Endothelial cell of umbilical vein (primary cell): ENCODE data around the gene SERPINA5. TPM values are rescaled to one million over a fixed set of nuclear protein-coding genes. Genes with fewer than 3 reads are reported as not detected.

Experiments
- BruUV-seq: library from RNA; stranded (reverse); fragments of 400-500 nt; replicated peaks from 2 replicates; lab custom pipeline; 2021; lab: Mats Ljungman, UMichigan
- CTCF ChIA-PET: fragments of 300-600, 350-600 bp; sonication (Branson Sonifier 250); formaldehyde crosslinking; loops from one replicate; lab custom pipeline; 2021; ENCODE audit warnings: antibody characterized with exemption, inconsistent platforms; lab: Charles Lee
- POLR2A ChIA-PET: fragments of 300-600, 350-600 bp; sonication (Branson Sonifier 250); formaldehyde crosslinking; loops from one replicate; lab custom pipeline; 2021; ENCODE audit warnings: antibody characterized with exemption, inconsistent platforms; lab: Charles Lee
- DNase-seq: peaks from one replicate; pipeline ENCODE4 v3.0.0-alpha.2; 2011; ENCODE audit warnings: low read depth, low spot score
- FAIRE-seq: peaks from 2 replicates; lab custom pipeline; 2011; peaks lifted over from hg19 to GRCh38; lab: Jason Lieb, UNC
- H2AFZ ChIP-seq: 2 replicates; pipeline ENCODE4 v1.6.0; 2012; ENCODE audit warnings: low read depth, low read length, control low read depth, inconsistent platforms
- H3K27ac ChIP-seq: 2 replicates; pipeline ENCODE4 v1.5.1; 2011; ENCODE audit warnings: low read depth, mild to moderate bottlenecking, control low read depth, low read length, moderate library complexity; ENCODE audit not compliant: insufficient read depth
- H3K27me3 ChIP-seq, 2 experiments: 2 replicates each; pipeline versions ENCODE4 v1.6.0 to v1.6.1; 2011; ENCODE audit warnings: low read length in 2 of 2, mixed read lengths in 1 of 2; ENCODE audit not compliant: control insufficient read depth in 2 of 2, insufficient read depth in 2 of 2
- H3K36me3 ChIP-seq, 2 experiments: 2 replicates in 1 of 2; 3 replicates in 1 of 2; pipeline ENCODE4 v1.5.1; 2011; ENCODE audit warnings: low read length in 2 of 2, mild to moderate bottlenecking in 1 of 2, moderate library complexity in 1 of 2; ENCODE audit not compliant: control insufficient read depth in 2 of 2, insufficient read depth in 2 of 2; ENCODE audit errors: extremely low read depth in 1 of 2
- H3K4me1 ChIP-seq: 3 replicates; pipeline ENCODE4 v1.5.1; 2011; ENCODE audit warnings: mild to moderate bottlenecking, low read length; ENCODE audit not compliant: control insufficient read depth, insufficient read depth; ENCODE audit errors: extremely low read depth
- H3K4me2 ChIP-seq: 2 replicates; pipeline ENCODE4 v1.6.1; 2011; ENCODE audit warnings: low read length, control low read depth, mixed read lengths; ENCODE audit not compliant: insufficient read depth
- H3K4me3 ChIP-seq, 3 experiments: fragments of 200-600 bp in 1 of 3; sonication (generic), shearing (Covaris generic) in 1 of 3; replicated peaks in 1 of 3; 2 replicates each; pipeline ENCODE4 v1.5.1; 2011 to 2016; ENCODE audit warnings: control low read depth in 3 of 3, low read length in 3 of 3, mild to moderate bottlenecking in 2 of 3, inconsistent platforms in 1 of 3, low read depth in 1 of 3, moderate library complexity in 1 of 3; ENCODE audit not compliant: insufficient read depth in 1 of 3
- H3K79me2 ChIP-seq: 2 replicates; pipeline ENCODE4 v1.6.0; 2012; ENCODE audit warnings: low read length, inconsistent platforms; ENCODE audit not compliant: control insufficient read depth, insufficient read depth
- H3K9ac ChIP-seq: replicated peaks from 2 replicates; pipeline ENCODE3; 2011; ENCODE audit warnings: low read length, control low read depth; ENCODE audit not compliant: insufficient read depth; ENCODE audit errors: extremely low read depth
- H3K9me1 ChIP-seq: replicated peaks from 3 replicates; pipeline ENCODE4 v1.6.0; 2011; ENCODE audit warnings: mild to moderate bottlenecking, low read length; ENCODE audit not compliant: control insufficient read depth, insufficient read depth; ENCODE audit errors: extremely low read depth
- H3K9me3 ChIP-seq: replicated peaks from 2 replicates; pipeline ENCODE4 v1.5.1; 2012; ENCODE audit warnings: low read length, inconsistent platforms; ENCODE audit not compliant: control insufficient read depth, insufficient read depth
- H4K20me1 ChIP-seq: replicated peaks from 2 replicates; pipeline ENCODE3; 2011; ENCODE audit warnings: mild to moderate bottlenecking, low read length; ENCODE audit not compliant: control insufficient read depth, insufficient read depth; ENCODE audit errors: extremely low read depth
- FOS ChIP-seq: IDR thresholded peaks from 2 replicates; pipeline ENCODE4 v1.6.1; 2011; ENCODE audit warnings: mild to moderate bottlenecking, low read length, moderate library complexity, borderline replicate concordance; ENCODE audit not compliant: insufficient read depth
- GATA2 ChIP-seq: IDR thresholded peaks from 2 replicates; pipeline ENCODE4 v1.7.0; 2011; ENCODE audit warnings: low read depth, mild to moderate bottlenecking, moderate library complexity, mixed read lengths, low read length; ENCODE audit not compliant: insufficient read length, insufficient read depth
- MYC ChIP-seq: IDR thresholded peaks from one replicate; pipeline ENCODE4 v1.6.1; 2011; ENCODE audit warnings: mild to moderate bottlenecking, low read depth, low read length
- POLR2A ChIP-seq: IDR thresholded peaks from 2 replicates; pipeline ENCODE4 v1.6.1; 2012; ENCODE audit warnings: low read depth, mild to moderate bottlenecking, control low read depth, low read length
- dilution Hi-C: fragments of 300-500 bp; cut with MboI; formaldehyde crosslinking; loops from one replicate; pipeline ENCODE4 v1.15.0; 2019; ENCODE audit warnings: low sequenced_read_pairs; ENCODE audit not compliant: extremely low pct_ligation_motif_present
- intact Hi-C: fragments of 100-400 bp; cut with micrococcal nuclease; formaldehyde crosslinking; loops from one replicate; pipeline ENCODE4 v1.10.0; 2022
- polyA plus RNA-seq, 4 experiments: library from polyadenylated mRNA; depleted of rRNA in 3 of 4; stranded (reverse) in 3 of 4; unstranded in 1 of 4; fragments of >200 nt; gene quantifications; 2 replicates each; pipeline versions ENCODE4 v1.2.1 to v1.2.3, GENCODE V29; 2011 to 2012; ENCODE audit warnings: missing spikeins in 1 of 4
- total RNA-seq: library from RNA; stranded (reverse); gene quantifications from 2 replicates; pipeline ENCODE4 v1.2.3, GENCODE V29; 2021
- TF ChIP-seq, protein P1 (sequence below): IDR thresholded peaks from 2 replicates; pipeline ENCODE4 v1.6.1; 2011; ENCODE audit not compliant: insufficient read depth, insufficient read length
- TF ChIP-seq, protein P2 (sequence below), 2 donors: IDR thresholded peaks; 1 replicate in 1 of 2; 2 replicates in 1 of 2; pipeline ENCODE4 v1.5.1; 2011; ENCODE audit warnings: low read length in 2 of 2, mild to moderate bottlenecking in 2 of 2, moderate library complexity in 2 of 2, control low read depth in 1 of 2, inconsistent platforms in 1 of 2, low read depth in 1 of 2; ENCODE audit not compliant: insufficient read depth in 1 of 2; ENCODE audit errors: extremely low read depth in 1 of 2

Gene SERPINA5
- total and polyA plus RNA-seq, 2 donors (not counting 3 experiments of a cell fraction or from before 2014, with no cell fraction given), result 0.12 TPM; not detected in 1

DNA sequence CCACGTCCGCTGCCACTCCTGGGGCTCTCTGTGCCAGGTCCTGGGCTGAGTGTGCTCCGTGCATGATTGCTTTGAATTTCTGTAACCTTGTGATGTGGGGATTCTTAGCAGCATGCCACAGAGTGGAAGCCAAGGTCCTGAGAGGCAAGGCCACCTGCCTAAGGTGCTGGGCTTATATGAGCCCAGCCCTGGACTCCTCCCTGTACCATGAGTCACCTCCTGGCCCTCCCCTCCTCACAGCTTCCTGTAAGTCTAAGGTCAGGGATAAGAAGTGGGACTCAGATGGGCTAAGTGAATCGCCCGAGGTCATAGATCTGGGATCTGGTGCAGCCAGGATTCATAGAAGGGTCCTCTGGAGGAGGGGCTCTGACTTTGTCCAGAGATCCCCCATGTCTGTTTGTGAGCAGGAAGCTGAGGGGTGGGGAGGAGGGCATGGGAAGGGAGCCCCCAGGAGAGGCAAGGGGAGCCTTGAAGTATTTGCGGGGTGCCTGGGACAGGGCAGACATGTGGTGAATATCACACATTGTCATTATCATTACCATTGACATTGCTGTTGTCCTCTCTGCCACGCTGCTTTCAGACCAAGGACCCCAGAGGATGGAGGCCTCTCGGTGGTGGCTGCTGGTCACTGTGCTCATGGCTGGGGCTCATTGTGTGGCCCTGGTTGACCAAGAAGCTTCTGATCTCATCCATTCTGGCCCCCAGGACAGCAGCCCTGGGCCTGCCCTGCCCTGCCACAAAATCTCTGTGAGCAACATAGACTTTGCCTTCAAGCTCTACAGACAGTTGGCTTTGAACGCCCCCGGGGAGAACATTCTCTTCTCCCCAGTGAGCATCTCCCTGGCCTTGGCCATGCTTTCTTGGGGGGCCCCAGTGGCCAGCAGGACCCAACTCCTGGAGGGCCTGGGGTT is 59.8 kb downstream of the SERPINA5 start:
- H3K4me2 ChIP-seq, result no peak overlapping the region
- H3K79me2 ChIP-seq, result no peaks in the 10 kb centered on the region
- no peak overlapping the region for H2AFZ ChIP-seq
- H3K9me3 ChIP-seq, result no peaks in the 10 kb centered on the region
- H3K27me3 ChIP-seq, result no peaks in the 10 kb centered on the region
- H3K9ac ChIP-seq, result no peak overlapping the region
- FAIRE-seq, result no peak
- ChIA-PET POLR2A (no interaction called here), CTCF (no interaction called here)
- TF ChIP-seq GATA2, result no peak
- TF ChIP-seq MYC, result no peak
- TF ChIP-seq, protein P1, sequence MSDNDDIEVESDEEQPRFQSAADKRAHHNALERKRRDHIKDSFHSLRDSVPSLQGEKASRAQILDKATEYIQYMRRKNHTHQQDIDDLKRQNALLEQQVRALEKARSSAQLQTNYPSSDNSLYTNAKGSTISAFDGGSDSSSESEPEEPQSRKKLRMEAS, result no peak
- no peak for TF ChIP-seq FOS
- no peak for TF ChIP-seq POLR2A
- TF ChIP-seq, protein P2, sequence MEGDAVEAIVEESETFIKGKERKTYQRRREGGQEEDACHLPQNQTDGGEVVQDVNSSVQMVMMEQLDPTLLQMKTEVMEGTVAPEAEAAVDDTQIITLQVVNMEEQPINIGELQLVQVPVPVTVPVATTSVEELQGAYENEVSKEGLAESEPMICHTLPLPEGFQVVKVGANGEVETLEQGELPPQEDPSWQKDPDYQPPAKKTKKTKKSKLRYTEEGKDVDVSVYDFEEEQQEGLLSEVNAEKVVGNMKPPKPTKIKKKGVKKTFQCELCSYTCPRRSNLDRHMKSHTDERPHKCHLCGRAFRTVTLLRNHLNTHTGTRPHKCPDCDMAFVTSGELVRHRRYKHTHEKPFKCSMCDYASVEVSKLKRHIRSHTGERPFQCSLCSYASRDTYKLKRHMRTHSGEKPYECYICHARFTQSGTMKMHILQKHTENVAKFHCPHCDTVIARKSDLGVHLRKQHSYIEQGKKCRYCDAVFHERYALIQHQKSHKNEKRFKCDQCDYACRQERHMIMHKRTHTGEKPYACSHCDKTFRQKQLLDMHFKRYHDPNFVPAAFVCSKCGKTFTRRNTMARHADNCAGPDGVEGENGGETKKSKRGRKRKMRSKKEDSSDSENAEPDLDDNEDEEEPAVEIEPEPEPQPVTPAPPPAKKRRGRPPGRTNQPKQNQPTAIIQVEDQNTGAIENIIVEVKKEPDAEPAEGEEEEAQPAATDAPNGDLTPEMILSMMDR (IDR thresholded peaks at IDR 0.05; ENCODE audit: extremely low read depth in 1 of 2, insufficient read depth in 1 of 2, low read depth in 1 of 2, low read length in 2 of 2), result no peak
- BruUV-seq, result no TSS peak
- H3K4me1 ChIP-seq, result no peaks in the 10 kb centered on the region
- H3K9me1 ChIP-seq, result no peaks in the 10 kb centered on the region
- H3K4me3 ChIP-seq, result no peak overlapping the region
- no peaks in the 10 kb centered on the region for H3K36me3 ChIP-seq
- DNase-seq, result no peak
- no peaks in the 10 kb centered on the region for H4K20me1 ChIP-seq
- dilution Hi-C loops (no loop called here), intact Hi-C loops (no loop called here)
- no peak overlapping the region for H3K27ac ChIP-seq
